ENCODE measurements around the gene SUPT7L. TPM values are rescaled to one million over a fixed set of nuclear protein-coding genes. Genes with fewer than 3 reads are reported as not detected.
"Not testable (repeated sequence)": the region's sequence is repeated elsewhere in the genome, so short reads cannot be mapped to it uniquely, and the experiment has no call there.

Gene SUPT7L
- total RNA-seq, 1 donor from 2014 or later, result 42.6 TPM

DNA sequence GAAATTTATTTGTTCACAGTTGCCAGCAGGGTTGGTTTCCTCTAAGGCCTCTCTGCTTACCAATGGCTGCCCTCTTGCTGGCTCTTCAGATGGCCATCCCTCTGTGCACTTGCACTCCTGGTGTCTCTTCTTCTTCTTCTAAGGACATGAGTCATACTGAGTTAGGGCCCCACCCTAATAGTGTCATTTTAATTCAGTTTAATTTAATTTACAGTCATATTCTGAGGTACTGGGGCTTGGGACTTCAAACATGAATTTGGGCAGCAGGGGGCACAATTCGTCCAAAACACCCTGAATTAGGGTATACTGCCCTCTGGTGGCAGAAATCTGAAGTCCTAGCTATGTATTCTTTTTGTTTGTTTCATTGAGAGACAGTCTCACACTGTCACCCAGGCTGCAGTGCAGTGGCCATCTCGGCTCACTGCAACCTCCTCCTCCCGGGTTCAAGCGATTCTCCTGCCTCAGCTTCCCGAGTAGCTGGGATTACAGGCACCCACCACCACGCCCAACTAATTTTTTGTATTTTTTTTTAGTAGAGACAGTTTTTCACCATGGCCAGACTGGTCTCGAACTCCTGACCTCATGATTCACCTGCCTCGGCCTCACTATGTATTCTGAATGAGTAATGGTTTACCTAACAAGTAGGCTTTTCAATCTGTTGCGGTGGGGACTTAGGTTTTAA is 20.1 kb upstream of the SUPT7L start:
- H3K4me1 Mint-ChIP-seq, result no peaks in the 10 kb centered on the region
- H3K9me3 Mint-ChIP-seq, result no peaks in the 10 kb centered on the region
- no peak overlapping the region for H3K4me3 Mint-ChIP-seq
- H3K36me3 Mint-ChIP-seq, result peaks cover 22% of the 10 kb centered on the region
- TF ChIP-seq, protein P1, sequence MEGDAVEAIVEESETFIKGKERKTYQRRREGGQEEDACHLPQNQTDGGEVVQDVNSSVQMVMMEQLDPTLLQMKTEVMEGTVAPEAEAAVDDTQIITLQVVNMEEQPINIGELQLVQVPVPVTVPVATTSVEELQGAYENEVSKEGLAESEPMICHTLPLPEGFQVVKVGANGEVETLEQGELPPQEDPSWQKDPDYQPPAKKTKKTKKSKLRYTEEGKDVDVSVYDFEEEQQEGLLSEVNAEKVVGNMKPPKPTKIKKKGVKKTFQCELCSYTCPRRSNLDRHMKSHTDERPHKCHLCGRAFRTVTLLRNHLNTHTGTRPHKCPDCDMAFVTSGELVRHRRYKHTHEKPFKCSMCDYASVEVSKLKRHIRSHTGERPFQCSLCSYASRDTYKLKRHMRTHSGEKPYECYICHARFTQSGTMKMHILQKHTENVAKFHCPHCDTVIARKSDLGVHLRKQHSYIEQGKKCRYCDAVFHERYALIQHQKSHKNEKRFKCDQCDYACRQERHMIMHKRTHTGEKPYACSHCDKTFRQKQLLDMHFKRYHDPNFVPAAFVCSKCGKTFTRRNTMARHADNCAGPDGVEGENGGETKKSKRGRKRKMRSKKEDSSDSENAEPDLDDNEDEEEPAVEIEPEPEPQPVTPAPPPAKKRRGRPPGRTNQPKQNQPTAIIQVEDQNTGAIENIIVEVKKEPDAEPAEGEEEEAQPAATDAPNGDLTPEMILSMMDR (IDR thresholded peaks at IDR 0.05; ENCODE audit: unreplicated experiment), result peak; percentile 99
- H3K27me3 Mint-ChIP-seq (ENCODE audit: low read depth), result no peaks in the 10 kb centered on the region
- H3K27ac Mint-ChIP-seq, result peak overlapping the region; percentile 89
- peak; percentile 60 to 84 for DNase-seq (ENCODE audit: low spot score in 2 of 2, unreplicated experiment in 2 of 2)

DNA sequence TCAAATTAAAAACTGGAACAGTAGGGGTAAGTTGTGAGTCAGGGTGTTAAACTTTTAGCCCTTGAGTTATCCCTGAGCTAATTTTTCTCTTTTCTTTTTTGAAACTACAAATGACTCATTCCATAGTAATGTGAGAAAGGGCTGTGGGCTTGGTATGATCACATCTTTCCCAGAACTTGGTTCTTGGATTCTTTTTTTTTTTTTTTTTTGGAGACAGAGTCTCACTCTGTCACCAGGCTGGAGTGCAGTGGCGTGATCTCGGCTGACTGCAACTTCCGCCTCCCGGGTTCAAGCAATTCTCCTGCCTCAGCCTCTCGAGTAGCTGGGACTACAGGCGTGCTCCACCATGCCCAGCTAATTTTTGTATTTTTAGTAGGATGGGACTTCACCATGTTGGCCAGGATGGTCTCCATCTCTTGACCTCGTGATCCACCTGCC is 18.9 kb upstream of the SUPT7L start:
- H3K27ac Mint-ChIP-seq, result peak overlapping the region; percentile 72
- H3K4me3 Mint-ChIP-seq; H3K4me1 Mint-ChIP-seq; H3K27me3 Mint-ChIP-seq (ENCODE audit: low read depth); DNase-seq (ENCODE audit: low spot score in 2 of 2, unreplicated experiment in 2 of 2); H3K9me3 Mint-ChIP-seq: not testable (repeated sequence)
- peaks cover 22% of the 10 kb centered on the region for H3K36me3 Mint-ChIP-seq

DNA sequence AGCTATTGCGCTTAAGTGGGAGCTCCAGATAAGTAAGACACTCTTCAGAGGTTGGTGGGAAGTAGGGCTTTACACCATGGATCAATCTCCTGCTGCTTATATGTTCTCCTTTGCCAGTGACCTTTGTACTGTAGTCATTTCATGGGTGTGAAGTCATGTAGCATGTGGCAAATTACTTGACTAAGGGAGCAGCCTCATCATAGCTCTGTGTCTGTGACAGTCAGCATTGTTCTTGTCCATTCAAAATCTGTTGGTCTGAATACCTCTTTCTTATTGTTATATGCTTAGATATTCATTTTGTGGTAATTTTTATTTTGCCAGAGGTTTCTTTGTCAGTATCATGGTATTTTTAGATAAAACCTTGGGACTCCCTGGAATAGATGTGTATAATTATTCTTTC is 18.4 kb upstream of the SUPT7L start:
- Mint-ChIP-seq H3K27ac (peak overlapping the region; percentile 72), H3K4me3 (no peak overlapping the region), H3K9me3 (no peaks in the 10 kb centered on the region), H3K27me3 (ENCODE audit: low read depth) (no peaks in the 10 kb centered on the region), H3K36me3 (peaks cover 22% of the 10 kb centered on the region), H3K4me1 (no peaks in the 10 kb centered on the region)
- TF ChIP-seq, protein P1 (IDR thresholded peaks at IDR 0.05; ENCODE audit: unreplicated experiment), result no peak
- no peak for DNase-seq (ENCODE audit: low spot score in 2 of 2, unreplicated experiment in 2 of 2)

DNA sequence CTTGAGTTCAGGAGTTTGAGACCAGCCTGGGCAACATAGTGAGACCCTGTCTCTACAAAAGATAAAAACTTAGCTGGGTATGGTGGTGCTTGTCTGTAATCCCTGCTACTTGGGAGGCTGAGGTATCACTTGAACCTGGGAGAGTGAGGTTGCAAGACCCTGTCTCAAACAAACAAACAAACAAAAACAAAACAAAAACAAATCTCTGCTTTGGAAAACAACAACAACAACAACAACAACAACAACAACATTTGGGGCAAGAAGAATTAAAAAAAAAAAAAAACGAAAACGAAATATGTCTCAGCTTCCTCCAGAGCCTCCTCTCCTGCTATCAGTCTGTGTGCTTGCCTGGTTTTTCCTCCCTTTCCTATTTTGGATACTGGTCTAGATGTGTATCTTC is 17.2 kb upstream of the SUPT7L start:
- Mint-ChIP-seq H3K36me3 (peaks cover 26% of the 10 kb centered on the region), H3K4me3 (no peak overlapping the region)
- TF ChIP-seq, protein P1 (IDR thresholded peaks at IDR 0.05; ENCODE audit: unreplicated experiment), result no peak

DNA sequence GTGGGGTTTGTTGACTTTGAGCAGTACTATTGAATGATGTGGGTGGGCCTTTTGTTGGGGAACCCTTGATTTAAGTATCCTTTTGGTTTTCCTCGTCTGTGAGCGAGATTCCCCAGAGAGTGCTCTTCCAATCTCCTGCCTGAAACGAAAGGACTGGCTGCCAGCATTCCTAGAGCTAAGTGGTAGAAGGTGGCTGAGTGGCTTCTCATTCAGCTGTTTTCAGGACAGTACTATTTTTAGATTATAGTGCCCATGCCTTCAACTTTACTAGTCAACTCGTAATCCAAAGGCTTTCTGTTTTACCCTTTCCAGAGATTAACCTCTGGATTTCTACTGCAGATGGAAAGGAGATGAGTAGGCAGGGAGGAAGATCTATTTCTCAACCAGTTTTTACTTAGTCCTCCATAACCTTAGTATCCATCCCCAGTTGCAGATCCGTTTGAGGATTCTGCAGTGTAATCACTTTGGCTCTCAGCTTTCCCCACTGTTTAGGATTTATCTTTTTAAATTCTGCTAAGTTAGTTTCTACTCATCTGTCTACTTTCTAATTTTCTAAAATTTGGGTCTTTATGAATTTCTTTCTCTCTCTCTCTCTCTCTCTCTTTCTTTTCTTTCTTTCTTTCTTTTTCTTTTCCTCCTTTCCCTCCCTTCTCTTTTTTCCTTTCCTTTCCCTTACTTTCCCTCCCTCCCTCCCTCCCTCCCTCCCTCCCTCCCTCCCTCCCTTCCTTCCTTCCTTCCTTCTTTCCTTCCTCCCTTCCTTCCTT is 9.5 kb upstream of the SUPT7L start:
- Mint-ChIP-seq H3K27ac (no peak overlapping the region), H3K4me3 (no peak overlapping the region), H3K36me3 (peaks cover 41% of the 10 kb centered on the region), H3K4me1 (no peaks in the 10 kb centered on the region), H3K9me3 (no peaks in the 10 kb centered on the region), H3K27me3 (ENCODE audit: low read depth) (no peaks in the 10 kb centered on the region)
- TF ChIP-seq, protein P1 (IDR thresholded peaks at IDR 0.05; ENCODE audit: unreplicated experiment), result no peak
- DNase-seq (ENCODE audit: low spot score in 2 of 2, unreplicated experiment in 2 of 2), result no peak

More for the DNA sequence above, 17.2 kb upstream of the SUPT7L start:
- no peaks in the 10 kb centered on the region for H3K9me3 Mint-ChIP-seq
- no peak overlapping the region for H3K27ac Mint-ChIP-seq
- no peak for DNase-seq (ENCODE audit: low spot score in 2 of 2, unreplicated experiment in 2 of 2)
- H3K27me3 Mint-ChIP-seq (ENCODE audit: low read depth), result no peaks in the 10 kb centered on the region
- no peaks in the 10 kb centered on the region for H3K4me1 Mint-ChIP-seq

DNA sequence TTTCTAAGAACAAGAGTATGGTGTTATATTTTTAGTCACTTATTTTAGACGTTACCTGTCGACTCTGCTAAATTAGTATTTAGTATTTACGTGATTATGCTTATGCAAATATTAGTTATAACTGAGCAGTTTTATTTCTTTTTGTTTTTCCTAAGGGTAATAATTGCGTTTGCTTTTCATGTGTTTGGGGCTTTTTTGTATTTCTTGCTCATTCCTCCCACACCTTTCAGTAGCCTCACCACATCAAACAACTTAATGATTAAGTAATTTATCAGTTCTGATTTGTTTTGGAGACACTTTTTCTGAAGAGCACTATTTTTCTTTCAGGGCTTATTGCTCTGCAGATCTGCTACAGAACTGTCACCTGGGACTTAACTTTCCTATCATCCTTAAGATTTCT is 7.8 kb upstream of the SUPT7L start:
- no peaks in the 10 kb centered on the region for H3K9me3 Mint-ChIP-seq
- H3K4me1 Mint-ChIP-seq, result no peaks in the 10 kb centered on the region
- H3K4me3 Mint-ChIP-seq, result no peak overlapping the region
- TF ChIP-seq, protein P1 (IDR thresholded peaks at IDR 0.05; ENCODE audit: unreplicated experiment), result no peak
- H3K27me3 Mint-ChIP-seq (ENCODE audit: low read depth), result no peaks in the 10 kb centered on the region
- H3K27ac Mint-ChIP-seq, result no peak overlapping the region
- H3K36me3 Mint-ChIP-seq, result peaks cover 44% of the 10 kb centered on the region
- DNase-seq (ENCODE audit: low spot score in 2 of 2, unreplicated experiment in 2 of 2), result no peak
